HG03280 (cell line): Measurements from ENCODE around the gene OBSCN.

ENCODE experiments used
- ATAC-seq: cut with Tn5 transposase; IDR thresholded peaks from one replicate; pipeline ENCODE4 v1.9.1; 2021; ENCODE audit warnings: mild to moderate bottlenecking, moderate library complexity; ENCODE audit not compliant: unreplicated experiment

Gene OBSCN

DNA sequence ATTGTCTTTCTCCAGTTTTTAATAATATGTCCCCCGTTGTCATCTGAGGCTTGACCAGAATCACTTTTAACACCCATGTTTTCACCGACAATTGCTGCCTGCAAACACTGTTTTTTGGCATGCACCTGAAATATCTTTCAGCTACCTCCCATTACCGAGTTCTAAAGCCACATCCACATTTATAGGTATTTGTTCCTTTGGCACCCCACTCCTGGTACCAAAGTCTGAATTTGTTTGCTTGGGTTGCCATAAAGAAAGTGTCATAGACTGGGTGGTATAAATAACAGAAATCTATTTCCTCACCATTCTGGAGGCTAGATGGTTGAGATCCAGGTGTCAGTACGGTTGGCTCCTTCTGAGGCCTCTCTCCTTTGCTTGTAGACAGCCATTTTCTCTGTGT lies 94.2 kb downstream of the OBSCN start:
- no peak for ATAC-seq

DNA sequence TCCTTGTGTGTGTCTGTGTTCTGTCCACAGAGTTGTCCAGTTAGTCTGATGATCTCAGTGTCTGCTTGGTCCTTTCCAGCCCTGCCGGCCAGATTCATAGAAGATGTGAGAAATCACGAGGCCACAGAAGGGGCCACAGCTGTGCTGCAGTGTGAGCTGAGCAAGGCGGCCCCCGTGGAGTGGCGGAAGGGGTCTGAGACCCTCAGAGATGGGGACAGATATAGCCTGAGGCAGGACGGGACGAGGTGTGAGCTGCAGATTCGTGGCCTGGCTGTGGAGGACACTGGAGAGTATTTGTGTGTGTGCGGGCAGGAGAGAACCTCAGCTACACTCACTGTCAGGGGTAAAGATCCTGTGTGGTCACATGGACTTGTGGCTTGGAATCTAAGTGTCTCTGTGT lies 95.8 kb downstream of the OBSCN start:
- no peak for ATAC-seq

DNA sequence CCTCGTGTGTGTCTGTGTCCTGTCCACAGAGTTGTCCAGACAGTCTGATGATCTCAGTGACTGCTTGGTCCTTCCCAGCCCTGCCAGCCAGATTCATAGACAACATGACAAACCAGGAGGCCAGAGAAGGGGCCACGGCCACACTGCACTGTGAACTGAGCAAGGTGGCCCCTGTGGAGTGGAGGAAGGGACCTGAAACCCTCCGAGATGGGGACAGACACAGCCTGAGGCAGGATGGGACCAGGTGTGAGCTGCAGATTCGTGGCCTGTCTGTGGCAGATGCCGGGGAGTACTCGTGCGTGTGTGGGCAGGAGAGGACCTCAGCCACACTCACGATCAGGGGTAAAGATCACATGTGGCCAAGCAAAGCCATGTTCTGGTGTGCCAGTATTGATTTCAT lies 96.4 kb downstream of the OBSCN start:
- no peak for ATAC-seq

DNA sequence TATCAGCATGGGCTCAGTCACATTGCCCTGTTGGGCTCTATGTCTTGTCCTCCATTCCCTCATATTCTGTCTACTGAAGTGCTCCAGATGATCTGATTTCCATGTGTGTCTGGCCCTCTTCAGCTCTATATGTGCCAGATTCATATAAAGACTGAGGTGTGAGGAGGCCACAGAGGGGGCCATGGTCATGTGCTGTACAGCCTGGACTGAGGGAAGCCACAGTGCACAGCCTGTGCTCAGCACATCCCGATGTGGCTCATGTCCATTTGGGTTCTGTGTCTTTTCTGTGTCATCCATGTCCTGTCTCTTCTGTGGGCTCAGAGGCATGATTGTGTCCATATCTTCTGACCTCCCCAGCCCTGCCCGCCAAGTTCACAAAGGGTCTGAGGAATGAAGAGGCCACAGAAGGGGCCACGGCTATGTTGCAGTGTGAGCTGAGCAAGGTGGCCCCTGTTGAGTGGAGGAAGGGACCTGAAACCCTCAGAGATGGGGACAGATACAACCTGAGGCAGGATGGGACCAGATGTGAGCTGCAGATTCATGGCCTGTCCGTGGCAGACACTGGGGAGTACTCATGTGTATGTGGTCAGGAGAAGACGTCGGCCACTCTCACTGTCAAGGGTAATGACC lies 97.0 kb downstream of the OBSCN start:
- ATAC-seq = no peak

DNA sequence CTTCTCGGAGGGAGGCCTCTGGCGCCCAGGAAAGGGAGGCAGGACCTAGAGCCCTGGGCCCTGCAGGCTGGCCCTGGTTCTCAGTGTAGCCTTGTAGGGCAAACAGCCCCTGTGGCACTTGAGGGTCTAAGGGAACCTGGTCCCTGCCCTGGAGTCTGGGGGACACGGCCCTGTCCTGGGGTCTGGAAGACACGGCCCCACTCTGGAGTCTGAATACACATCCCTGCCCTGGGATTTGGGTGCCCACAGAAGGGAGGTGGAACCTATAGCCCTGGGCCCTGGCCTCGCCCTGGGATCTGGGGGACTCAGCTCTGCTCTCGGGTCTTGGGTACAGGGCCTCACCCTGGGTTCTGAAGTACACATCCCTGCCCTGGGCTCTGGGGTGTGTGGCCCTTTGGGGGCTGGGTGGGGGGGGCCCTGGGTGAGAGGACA lies 97.9 kb downstream of the OBSCN start:
- ATAC-seq = no peak

DNA sequence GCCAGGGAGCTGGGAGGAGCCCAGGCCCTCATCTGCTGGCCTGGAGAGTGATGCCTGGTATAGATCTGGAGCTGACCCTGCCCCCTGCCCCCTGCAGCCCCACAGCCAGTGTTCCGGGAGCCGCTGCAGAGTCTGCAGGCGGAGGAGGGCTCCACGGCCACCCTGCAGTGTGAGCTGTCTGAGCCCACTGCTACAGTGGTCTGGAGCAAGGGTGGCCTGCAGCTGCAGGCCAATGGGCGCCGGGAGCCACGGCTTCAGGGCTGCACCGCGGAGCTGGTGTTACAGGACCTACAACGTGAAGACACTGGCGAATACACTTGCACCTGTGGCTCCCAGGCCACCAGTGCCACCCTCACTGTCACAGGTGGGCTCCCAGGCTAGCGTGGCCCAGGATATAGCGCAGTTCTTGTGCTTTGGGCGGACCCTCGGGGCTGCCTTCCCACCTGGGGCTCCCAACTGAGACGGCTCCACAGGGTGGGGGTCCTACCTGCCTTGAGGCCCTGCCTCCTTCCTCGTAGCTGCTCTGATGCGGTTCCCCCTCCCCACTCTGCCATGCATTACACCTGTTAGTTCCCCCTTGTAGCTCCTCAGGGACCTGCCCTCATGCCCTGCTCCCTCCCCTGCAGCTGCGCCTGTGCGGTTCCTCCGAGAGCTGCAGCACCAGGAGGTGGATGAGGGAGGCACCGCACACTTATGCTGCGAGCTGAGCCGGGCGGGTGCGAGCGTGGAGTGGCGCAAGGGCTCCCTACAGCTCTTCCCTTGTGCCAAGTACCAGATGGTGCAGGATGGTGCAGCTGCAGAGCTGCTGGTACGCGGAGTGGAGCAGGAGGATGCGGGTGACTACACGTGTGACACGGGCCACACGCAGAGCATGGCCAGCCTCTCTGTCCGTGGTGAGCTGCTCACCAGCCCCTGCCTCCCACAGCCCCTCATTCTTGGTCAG lies 98.7 kb downstream of the OBSCN start:
- ATAC-seq = no peak

DNA sequence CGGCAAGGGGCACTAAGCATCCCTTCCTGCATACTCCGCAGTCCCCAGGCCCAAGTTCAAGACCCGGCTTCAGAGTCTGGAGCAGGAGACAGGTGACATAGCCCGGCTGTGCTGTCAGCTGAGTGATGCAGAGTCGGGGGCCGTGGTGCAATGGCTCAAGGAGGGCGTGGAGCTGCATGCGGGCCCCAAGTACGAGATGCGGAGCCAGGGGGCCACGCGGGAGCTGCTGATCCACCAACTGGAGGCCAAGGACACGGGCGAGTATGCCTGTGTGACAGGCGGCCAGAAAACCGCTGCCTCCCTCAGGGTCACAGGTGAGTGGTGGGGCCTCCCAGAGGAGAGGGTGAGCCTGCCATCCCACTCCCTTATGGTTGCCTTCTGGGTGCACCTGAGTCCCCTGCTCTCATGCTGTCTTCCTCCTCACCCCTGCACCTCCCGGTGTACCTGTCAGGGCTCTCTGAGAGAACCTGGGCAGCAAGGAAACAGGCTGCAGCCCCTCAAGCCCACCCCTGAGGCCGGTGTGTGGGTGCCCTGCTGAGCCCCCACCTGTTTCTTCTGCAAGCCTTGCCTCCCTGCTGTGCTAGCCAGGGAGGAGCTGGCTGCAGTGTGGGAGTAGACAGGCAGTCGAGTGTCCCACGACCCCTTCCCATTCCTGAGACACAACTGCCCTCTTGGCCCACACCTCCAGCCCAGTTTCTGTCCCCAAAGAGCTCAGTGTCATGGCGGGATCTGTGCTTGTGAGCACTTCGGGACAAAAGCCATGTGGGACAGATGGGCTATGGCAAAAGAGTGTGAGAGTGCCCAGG lies 99.6 kb downstream of the OBSCN start:
- ATAC-seq = no peak

DNA sequence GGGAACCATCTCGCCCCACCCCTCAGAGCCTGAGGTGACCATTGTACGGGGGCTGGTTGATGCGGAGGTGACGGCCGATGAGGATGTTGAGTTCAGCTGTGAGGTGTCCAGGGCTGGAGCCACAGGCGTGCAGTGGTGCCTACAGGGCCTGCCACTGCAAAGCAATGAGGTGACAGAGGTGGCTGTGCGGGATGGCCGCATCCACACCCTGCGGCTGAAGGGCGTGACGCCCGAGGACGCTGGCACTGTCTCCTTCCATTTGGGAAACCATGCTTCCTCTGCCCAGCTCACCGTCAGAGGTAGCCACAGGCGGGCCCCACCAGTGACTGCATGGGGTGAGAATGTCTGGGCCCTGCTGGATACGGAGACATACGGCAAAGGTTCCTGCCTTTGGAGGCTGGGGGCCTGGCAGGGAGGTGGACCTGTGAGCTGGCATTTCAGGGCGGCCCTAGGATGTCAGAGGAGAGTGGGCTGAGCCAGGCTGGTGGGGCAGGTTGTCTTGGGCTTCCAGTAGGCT lies 100.3 kb downstream of the OBSCN start:
- no peak for ATAC-seq

DNA sequence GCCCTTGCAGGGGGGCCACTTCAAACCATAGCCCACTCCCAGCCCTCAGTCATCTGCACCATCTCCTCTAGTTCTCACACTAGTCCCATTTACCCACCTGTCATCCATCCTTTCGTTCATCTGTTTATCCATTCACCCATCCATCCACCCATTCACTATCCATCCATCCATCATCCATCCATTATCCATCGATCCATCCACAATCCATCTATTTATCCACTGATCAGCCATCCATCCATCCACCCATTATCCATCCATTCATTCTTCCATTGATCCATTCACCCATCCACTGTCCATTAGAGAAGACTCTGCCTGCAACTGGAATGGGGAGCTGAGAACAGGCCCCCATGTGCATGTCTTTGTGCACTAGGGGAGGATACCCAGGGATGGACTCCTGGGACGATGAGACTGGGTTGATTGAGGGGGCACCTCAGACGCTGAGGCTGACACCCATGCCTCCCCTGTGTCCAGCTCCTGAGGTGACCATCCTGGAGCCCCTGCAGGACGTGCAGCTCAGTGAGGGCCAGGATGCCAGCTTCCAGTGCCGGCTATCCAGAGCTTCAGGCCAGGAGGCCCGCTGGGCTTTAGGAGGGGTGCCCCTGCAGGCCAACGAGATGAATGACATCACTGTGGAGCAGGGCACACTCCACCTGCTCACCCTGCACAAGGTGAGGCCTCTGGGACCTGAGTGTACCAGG lies 100.9 kb downstream of the OBSCN start:
- no peak for ATAC-seq

DNA sequence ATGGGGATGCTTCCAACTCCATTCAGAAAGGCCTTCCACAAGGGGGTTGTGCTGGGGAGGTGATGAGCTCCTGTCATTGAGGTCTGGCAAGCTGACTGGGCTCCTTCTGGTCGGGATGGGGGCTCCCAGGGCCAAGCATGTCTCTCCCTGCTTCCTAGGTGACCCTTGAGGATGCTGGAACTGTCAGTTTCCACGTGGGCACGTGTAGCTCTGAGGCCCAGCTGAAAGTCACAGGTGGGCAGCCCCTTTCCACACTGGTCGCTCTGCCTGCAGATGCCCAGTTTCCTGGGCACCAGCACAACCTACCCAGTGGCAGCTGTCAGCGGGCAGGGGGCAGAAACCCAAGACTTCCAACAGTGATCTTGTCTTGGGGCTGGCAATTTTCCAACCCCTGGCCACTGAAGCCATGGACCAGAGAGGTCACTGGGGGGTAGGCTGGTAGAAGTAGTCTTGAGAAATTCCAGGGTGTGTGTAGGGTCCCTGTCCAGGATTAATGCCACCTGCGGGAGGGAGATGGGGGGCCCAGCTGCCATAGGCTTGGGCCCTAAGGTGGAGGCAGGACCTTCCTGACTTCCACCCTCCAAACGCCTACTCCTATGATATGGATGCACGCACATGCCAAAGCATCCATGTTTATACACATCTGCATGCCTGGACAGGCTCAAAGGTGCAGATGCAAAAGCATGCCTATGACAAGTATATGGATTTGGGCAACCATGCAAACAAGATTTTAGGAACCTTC lies 101.7 kb downstream of the OBSCN start:
- no peak for ATAC-seq

DNA sequence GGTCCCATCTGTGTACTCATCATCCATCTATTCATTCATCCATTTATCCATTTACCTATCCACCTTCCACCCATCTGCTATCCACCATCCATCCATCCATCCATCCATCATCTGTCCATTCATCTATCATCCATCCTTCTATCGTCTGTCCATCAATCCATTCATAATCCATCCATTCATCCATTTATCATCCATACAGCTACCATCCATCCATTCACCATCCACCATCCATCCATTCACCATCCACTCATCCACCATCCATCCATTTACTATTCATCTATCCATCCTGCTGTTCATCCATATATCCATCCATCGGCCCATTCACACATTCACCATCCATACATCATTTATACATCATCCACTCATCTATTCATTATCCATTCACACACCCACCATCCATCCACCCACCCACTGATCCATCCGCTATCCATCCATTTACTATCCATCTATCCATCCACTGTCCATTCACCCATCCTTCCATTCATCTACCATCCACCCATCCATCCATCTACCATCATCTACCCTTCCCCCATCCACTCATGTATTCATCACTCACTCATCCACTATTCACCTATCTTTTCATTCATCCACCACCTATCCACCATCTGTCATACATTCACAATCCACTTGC lies 102.4 kb downstream of the OBSCN start:
- ATAC-seq = no peak

DNA sequence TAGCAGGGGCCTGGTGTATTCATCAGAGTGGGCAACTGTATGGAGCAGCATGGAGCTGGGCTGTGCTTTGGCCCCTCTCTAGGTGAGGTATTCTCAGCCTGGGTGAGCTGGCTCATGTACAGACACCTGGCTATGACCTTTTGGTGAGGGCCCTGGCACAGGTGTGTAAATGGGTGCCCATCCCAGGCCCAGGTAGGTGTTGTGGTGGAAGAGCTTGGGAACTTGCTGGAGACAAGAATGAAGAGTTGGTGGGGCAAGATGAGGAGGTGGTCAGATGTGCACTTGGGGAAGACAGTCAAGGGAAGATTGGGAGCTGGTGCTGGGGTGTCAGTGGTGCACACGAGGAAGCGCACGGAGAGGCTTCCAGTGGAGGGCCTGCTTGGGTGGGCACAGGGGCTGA lies 103.2 kb downstream of the OBSCN start:
- ATAC-seq = no peak

DNA sequence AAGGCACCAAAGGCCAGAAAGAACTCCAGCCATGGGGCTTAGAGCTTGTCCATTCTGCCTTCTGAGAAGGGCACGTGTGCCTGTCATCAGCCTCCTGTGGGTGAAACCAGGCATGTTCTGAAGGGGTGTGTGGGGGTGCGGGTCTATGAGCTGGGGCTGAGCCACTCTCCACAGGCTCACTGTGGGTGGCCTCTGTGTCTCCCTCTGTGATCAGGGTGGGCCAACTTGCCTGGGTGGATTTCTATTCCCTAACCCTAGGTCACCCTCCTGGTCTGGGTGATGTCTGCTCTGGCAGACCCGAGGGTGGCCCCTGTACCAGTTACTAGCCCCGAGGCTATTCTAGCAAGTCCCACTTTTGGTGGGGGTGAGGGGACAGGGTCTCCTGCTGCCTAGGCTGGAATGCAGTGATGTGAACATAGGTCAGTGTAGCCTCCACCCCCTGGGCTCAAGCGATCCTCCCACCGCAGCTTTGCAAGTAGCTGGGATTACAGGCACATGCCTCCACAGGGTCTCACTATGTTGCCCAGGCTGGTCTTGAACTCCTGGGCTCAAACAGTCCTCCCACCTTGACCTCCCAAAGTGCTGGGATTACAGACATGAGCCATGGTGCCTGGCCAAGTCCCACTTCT lies 104.4 kb downstream of the OBSCN start:
- ATAC-seq = no peak

DNA sequence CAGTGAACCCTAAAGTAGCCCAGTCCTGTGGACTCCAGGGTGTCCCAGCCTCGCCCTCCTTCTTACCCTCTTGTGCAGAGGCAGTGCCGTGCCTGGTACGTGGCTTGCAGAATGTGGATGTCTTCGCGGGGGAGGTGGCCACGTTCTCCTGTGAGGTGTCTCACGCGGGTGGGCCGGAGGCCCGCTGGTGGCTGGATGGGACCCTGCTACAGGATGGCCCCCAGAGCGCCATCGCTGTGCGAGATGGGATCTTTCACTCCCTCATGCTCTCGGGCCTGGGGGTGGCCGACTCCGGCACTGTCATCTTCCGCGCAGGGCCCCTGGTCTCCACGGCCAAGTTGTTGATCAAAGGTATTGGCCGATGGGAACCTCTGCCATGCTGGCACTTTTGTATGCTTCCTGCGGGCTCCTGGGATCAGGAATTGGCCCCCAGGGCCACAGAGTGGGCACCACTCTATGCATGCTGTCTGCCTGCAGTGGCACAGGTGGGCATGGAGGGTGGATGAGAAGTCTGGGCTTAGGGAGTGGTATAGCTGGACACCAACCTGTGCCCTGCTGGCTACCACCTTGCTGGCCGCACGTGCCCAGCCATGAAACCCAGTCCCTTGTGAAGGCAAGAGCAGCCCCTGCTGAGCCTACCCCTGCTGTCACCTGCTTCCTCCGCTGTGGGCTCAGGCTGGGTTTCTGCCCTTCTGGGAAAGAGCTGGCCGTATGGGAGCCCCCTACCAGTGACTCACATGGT lies 105.9 kb downstream of the OBSCN start:
- ATAC-seq = no peak

DNA sequence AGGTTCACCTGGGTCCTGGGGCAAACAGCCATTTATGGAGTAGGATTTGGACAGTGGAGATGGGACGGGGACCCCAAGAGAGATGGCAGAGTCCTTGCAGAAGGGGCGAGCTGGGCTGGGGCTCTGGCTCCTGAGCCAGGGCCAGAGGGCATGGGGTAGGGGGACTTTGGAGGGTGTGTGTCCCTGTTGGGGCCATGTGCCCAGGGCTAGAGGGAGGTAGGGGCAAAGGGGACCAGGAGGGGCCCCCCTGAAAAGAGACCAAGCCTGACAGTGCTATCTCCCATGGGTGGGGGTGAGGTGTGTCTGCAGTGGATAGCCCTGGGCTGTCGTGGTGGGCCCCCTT lies 106.4 kb downstream of the OBSCN start:
- ATAC-seq = no peak

DNA sequence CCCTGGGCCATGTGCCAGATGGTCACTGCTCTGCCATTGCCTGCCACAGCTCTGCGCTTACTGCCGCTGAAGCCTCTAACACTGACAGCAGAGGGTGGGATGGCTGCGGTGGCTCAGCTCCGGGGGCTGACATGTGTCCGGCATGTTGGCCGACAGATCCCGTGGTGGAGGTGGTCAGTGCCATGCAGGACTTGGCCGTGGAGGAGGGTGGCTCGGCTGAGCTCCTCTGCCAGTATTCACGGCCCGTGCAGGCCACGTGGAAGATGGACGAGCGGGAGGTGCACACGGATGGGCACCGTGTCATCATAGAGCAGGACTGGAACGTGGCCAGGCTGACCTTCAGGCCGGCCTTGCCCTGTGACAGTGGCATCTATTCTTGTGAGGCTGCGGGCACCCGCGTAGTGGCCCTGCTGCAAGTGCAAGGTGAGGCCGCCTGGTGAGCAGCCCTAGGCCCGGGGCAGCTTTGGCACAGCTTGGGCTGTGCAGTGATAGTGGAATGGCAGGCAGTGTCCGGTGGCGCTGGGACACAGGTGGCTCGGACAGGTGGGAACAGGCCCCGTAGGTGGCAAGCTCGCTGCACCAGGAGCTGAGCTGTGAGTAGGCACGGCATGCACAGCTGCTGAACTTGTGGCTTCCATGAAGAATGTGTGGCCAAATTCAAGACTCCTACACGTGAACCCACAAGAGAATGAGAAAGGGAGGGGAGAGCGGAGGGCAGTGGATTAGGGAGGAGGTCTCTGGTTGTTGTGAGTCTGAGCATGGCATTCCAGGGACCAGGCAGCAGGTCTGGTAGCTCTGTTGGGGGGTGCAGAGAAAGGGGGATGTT lies 107.0 kb downstream of the OBSCN start:
- no peak for ATAC-seq

DNA sequence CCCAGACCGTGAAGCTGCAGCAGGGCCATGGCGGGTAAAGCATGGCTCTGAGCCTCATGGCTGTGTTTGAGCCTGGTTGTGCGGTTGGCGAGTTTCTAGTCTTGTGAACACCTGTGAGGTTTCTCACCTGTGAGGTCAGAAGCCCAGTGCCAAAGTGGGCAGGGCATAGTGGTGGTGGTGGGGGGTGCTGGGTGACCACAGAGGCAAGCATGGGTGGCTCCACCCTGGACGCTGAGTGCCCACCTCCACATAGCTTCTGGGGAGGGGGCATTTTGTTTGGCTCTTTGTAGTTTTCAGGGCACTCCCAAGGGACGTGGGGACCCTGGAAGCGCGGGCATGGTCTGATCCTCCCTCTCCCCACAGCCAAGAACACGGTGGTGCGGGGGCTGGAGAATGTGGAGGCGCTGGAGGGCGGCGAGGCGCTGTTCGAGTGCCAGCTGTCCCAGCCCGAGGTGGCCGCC lies 107.7 kb downstream of the OBSCN start:
- ATAC-seq = no peak
